CMK (cell line): Measurements from ENCODE around the gene ZNF606.
A peak's percentile ranks its signal among the peaks of the same experiment; 100 is the strongest.

ENCODE experiments used
- DNase-seq: peaks from one replicate; pipeline ENCODE4 v3.0.0-alpha.2; 2010; ENCODE audit warnings: low read depth

Gene ZNF606

GRCh38 chr19:58002384-58003173, at the start of gene ZNF606:
TSS of gene ZNF606 (minus strand) at chr19:58002820. CDS start at chr19:58001319, 1,501 bp downstream.
- DNase-seq = peak; percentile 71

DNA sequence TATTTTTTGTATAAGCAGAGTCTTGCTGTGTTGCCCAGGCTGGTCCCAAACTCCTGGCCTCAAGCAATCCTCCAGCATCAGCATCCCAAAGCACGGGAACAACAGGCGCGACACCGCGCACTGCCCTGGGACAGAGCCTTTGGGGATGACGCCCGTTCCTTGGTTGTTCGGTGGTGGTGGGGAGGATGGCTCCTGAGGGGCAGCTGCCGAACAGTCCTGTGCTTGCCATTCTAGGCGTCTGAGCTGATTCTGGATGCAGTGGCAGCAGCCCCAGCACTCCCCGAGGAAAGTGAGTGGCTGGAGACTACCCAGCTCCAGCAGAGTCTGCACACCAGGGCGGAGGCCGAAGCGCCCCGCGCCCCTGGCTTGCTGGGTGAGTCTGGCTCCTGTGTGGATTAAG, 49.6 kb upstream of the ZNF606 start:
- no peak for DNase-seq

GRCh38 chr19:58047672-58048071, 45.1 kb upstream of the ZNF606 start:
- no peak for DNase-seq

DNA sequence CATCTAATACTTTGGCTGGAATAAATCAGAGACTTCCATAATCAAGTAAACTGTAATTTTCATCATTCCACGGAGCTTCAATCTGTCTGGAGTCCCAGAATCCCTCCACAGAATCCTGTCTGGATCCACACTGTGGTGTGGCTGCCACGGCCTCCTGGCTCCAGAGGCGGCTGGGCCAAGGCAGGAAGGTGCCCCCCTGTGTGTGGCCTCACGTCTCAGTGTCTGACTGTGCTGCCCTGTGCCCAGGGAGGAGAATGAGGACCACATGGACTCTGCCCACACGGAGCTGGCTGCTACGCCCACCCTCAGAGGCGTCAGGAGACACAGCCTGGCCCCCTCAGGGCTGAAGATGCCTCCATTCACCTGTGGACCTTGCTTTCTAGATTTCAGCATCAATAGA, 44.2 kb upstream of the ZNF606 start:
- DNase-seq = no peak

GRCh38 chr19:58045411-58046050, 42.9 kb upstream of the ZNF606 start:
- DNase-seq = no peak

DNA sequence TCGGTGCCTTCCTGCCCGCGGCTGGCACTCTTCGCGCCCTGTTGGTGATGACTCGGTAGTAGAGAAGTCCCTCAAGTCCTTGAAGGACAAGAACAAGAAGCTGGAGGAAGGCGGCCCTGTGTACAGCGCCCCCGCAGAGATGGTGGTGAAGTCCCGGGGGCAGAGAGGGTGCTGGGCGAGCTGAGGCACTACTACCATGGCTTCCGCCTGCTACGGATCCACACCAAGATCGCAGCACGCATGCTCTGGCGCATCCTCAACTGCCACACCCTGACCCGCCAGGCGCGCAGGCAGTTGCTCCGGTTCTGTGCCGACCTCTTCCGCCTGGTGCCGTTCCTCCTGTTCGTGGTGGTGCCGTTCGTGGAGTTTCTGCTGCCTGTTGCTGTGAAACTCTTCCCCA, 42.3 kb upstream of the ZNF606 start:
- no peak for DNase-seq

- no peak for DNase-seq
These were observed 41.8 kb upstream of the ZNF606 start for GRCh38 chr19:58044391-58044790.

DNA sequence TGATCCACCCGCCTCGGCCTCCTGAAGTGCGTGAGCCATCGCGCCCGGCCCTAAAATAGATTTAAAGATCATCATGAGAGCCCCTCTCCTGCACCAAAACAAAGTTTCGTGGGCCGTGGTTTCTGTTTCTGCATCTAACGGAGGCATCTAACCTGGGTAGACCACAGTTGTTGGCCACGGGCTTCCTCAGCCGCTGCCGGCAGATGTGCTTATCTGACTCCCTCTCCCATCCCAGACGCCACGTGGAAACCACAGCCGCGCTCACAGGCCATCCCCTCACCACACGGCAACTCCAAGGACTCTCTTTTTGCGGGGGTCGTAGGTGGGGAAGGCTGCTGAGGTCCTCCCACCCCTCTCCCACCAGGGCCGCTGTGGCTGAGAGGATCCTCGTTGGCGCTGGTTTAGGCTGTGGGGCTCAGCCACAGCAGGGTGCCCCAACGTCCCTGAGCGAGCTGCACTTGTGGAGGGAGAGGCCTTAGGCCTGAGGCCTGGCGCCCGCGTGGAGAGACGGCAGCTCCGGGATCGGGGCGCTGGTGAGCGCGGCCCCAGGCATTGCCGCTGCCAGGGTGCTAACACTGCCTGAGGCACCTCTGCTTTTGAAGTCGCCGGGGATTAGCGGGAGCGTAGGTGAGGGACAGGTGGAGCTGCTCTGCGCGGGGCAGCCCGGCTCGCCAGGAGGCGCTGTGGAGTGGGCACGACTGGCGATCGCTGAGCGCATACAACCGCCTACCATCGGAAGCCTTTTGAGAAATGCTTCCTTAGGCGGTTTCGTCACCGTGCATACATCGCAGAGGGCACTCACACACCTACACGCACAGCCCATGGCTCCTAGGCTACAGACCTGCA, 40.1 kb upstream of the ZNF606 start:
- DNase-seq = no peak

DNA sequence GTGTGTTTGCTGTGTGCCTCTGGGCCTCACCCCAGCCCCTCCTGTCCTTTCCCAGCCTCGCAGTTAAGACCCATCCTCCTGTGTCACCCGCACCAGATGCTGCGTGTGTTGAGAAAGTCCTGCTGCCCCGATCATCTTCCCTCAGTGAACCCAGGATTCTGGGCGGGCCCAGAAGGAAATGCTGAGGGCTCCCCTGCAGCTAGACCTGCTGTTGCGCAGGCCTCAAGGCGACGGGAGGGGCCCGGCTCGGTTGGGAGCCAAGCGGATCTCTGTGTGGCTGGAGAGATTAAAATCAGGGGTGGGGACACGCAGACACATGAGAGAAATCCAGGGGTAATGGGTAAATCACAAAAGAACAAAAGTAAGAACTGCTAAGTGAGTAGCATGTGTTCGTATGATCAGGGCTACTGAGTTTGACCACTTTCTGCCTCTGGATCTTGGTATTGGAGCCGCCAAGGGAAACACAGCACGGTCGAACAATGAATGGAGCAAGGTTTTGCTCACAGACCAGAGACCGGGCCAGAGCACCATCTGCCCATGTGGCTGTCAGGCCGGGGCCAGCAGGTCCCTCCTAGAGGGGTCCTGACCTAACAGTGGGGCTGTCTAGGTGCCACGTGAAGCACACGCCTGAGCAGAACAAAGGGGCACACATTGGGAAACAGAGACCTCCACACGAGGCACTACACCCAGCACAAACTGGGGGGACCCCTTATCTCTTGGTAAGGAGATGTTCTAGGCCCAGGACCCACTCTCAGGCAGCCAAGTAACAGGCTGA, 38.3 kb upstream of the ZNF606 start:
- DNase-seq = no peak

- DNase-seq = no peak
These were observed 36.1 kb upstream of the ZNF606 start for GRCh38 chr19:58038688-58039204.

DNA sequence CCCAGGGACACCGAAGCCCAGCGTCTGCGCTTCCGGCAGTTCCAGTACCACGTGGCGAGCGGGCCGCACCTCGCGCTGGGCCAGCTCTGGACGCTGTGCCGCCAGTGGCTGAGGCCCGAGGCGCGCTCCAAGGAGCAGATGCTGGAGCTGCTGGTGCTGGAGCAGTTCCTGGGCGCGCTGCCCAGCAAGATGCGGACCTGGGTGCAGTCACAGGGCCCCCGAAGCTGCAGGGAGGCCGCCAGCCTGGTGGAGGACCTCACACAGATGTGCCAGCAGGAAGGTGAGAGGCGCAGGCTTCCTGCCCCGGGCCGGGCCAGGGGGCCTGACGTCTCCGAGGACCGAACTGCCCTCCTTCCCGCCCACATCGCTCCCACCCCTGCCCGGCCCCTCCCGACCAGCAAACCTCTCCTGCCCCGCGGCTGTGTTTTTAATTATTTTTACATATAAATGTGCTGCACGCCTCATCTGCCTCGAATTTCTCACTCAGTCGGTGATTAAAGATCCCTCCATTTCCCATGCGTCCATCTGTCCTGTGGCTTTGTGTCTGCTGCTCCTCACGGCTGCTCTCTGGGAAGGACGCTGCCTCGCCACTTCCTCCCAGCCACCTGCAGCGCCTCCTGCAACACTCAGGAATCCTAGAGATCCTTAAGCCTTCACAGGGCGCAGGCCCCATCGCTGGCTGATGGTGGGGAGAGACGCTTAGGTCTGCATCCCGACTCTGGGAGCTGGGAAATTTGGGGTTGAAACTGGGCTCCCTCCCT, 35.5 kb upstream of the ZNF606 start:
- no peak for DNase-seq

DNA sequence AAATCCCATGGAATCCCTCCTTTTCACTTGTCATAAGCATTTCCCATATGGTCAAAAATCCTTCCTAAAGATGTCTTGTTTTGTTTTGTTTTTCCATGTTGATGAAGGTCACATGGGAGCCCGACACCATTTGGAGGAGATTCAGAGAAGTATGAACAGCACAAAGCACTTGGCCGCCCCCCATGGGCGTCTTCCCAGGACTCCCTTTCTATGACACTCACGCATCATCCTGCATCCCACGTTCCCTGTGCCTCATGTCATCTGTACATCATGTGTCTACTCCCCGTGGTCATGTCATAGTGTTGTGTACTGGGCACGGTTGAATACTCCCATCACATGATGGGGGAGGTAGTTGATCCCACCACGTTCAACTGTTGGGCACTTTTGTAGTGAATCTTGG, 33.2 kb upstream of the ZNF606 start:
- DNase-seq = no peak

- DNase-seq = no peak
These were observed 31.8 kb upstream of the ZNF606 start for GRCh38 chr19:58034477-58034793.

DNA sequence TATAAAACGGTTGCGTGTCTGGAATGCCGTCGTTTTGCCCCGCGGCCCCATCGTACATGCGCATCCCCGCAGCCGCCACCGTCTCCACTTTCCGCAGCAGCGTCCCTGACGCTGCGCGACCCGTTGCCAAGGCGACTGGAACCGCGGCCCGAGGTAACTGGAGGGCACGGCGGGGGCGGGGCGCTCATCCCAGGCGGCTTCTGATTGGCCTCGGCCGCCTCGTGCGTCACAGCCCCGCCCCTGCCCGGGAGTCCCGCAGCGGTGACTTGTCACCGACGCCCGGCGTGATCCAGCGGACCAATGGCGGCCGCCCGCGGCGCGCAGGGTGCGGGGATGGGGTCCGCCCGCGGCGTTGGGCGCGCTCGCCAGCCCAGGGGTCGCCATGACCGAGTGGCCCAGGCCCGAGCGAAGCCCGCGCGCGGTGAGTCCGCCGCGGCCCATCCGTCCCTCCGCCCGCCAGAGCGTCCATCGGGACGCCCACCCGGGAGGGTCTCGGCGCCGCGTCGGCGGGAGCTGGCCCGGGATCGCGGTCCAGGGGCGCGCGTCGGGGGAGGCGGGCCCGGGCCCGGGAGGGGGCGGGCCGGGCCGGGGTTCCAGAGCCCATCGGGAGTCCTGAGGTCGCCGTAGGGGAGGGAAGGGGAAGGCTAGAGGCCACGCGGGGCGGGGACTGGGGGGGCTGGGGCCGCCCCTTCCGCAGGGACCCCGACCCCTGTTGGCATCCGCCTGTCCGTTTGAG, 31.3 kb upstream of the ZNF606 start, which contains the start of gene ZSCAN1:
TSS of gene ZSCAN1 (plus strand) at position 285 of the 736 bp plus-strand sequence. CDS start 3,812 bp downstream, outside the sequence.
- no peak for DNase-seq

DNA sequence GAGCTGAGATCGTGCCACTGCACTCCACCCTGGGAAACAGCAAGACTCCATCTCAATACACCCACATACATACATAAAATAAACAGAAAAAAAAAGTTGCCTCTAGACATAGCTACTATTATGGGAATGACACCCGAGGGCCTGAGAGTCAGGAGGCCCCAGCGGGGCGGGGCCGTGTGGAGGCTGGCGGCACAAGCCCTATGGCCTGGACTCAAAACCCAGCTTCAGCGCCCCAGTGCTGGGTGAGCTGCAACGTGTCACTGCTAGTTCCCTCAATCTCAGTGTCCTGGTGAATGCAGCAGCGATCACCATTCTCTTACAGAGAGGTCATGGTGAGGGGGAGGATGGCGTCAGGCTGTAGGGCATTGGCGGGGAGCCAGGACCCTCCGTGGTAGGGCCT, 22.0 kb upstream of the ZNF606 start:
- DNase-seq = no peak

GRCh38 chr19:58022283-58022660, 19.7 kb upstream of the ZNF606 start:
- no peak for DNase-seq

GRCh38 chr19:58021541-58022282, 19.1 kb upstream of the ZNF606 start:
- DNase-seq = no peak

- no peak for DNase-seq
These were observed 17.5 kb upstream of the ZNF606 start for GRCh38 chr19:58020129-58020528.

DNA sequence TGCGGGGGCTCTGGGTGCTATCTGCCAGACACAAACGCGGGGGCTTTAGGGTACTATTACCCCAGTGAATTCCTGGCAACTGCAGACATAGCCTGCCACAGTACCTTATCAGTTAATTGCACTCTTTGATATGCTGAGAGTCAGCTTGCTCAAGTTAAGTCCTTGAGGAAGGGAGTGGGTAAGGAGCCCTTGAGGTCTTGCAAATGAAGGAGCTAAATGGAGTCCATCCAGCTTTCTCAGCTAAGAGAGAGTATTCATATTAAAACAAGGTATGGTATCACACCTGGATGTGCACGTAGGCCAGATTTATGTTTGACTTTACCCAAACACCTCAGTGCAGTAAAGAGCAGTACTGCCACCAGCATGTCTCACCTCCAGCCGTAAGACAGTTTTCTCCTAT, 11.5 kb upstream of the ZNF606 start:
- no peak for DNase-seq

GRCh38 chr19:58010507-58010906, 7.9 kb upstream of the ZNF606 start:
- DNase-seq = no peak
